Nasal cavity respiratory epithelium epithelial cell of viscerocranial mucosa (primary cell): ENCODE results near the gene ANXA4. TPM values are rescaled to one million over a fixed set of nuclear protein-coding genes. Genes with fewer than 3 reads are reported as not detected.

ENCODE experiments used
- total RNA-seq: library from RNA; depleted of rRNA; stranded (reverse); fragments of >200 nt; gene quantifications from 2 replicates; pipeline ENCODE4 v1.2.3, GENCODE V29; 2014

ANXA4 gene
- total RNA-seq = 48.9 and 83.1 TPM in 2 replicates

GRCh38 chr2:69741575-69742321 lies at the start of gene ANXA4:
Gene ANXA4 (plus strand): TSS chr2:69742134. CDS start chr2:69781566, 39,432 bp downstream.

DNA sequence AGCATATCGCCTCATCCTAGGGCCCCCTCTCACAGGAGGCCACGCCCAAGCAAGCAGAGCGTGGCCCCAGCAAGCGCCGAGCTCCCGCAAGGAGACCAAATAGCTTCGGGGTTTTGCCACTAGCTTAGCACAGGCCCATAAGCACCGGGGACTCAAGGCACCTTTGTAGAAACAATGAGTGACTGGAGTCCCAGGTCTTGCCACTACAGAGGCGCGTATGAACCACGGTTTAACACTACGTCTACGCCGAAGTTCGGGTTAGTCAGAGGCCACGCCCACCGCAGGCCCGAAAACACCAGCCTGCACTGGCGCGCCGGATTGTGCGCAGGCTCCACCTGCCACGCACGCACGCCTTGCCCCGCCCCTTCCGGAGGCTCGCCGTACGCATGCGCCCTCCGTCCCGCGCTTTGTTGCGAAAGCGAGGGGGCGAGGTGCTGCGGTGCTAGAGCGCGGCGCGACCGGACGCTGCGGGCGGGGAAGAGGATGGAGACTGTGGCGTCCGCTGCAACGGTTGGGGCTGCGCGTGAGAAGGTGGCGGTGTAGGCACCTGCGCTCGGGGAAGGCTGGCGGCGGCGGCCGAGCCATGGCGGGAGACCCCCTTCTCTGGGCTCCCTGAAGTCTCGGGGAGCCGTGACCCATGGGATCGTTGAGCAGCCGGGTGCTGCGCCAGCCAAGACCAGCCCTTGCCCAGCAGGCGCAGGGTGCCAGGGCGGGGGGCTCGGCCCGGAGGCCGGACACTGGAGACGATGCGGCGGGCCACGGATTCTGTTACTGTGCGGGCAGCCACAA lies 87.5 kb downstream of the ANXA4 start, which contains the start of gene GMCL1:
Gene GMCL1 (plus strand): TSS at position 405 of the 789 bp plus-strand sequence. CDS start 233 bp downstream, at position 638.

Other genes with a start within 250 kb of the ANXA4 start
- 43.7 and 56.5 TPM in 2 replicates for gene AAK1, start 98.4 kb upstream of the ANXA4 start, total RNA-seq
- 14.3 and 21.2 TPM in 2 replicates for gene GMCL1, start 87.5 kb downstream of the ANXA4 start, total RNA-seq
- 36.9 and 37.9 TPM in 2 replicates for gene SNRNP27, start 151.8 kb downstream of the ANXA4 start, total RNA-seq
- 46.6 and 50.6 TPM in 2 replicates for gene MXD1, start 173.0 kb downstream of the ANXA4 start, total RNA-seq
- gene ASPRV1, start 219.5 kb downstream of the ANXA4 start, total RNA-seq = 0.21 and 0.34 TPM in 2 replicates